Natural killer cell treated with Interleukin-12 subunit alpha and Interleukin-12 subunit beta and Interleukin-15 and Interleukin-18, amount 100 ng/mL, for 72 hours (primary cell): Measurements from ENCODE around the gene SLAIN2. TPM values are rescaled to one million over a fixed set of nuclear protein-coding genes. Genes with fewer than 3 reads are reported as not detected.

Source experiments
- ATAC-seq, 2 donors: fragments of 150-1000 bp; cut with Tn5 transposase in 1 of 2; sonication (Bioruptor Pico), chemical (Tn5 transposase) in 1 of 2; 2 replicates each; pipeline ENCODE4 v1.10.0; 2021
- DNase-seq: peaks from one replicate; pipeline ENCODE4 v3.0.0; 2022; ENCODE audit warnings: low spot score
- H3K27ac Mint-ChIP-seq, 2 donors: 1 replicate in 1 of 2; 2 replicates in 1 of 2; pipeline ENCODE4 v1.8.0; 2022; ENCODE audit warnings: mixed read lengths in 2 of 2, mild to moderate bottlenecking in 1 of 2, moderate library complexity in 1 of 2
- H3K27me3 Mint-ChIP-seq, 2 donors: 1 replicate in 1 of 2; 2 replicates in 1 of 2; pipeline ENCODE4 v1.8.0; 2022; ENCODE audit warnings: mixed read lengths in 2 of 2
- H3K36me3 Mint-ChIP-seq: one replicate; pipeline ENCODE4 v1.8.0; 2022; ENCODE audit warnings: mixed read lengths
- H3K4me1 Mint-ChIP-seq, 2 donors: 1 replicate in 1 of 2; 2 replicates in 1 of 2; pipeline ENCODE4 v1.8.0; 2022; ENCODE audit warnings: low read depth in 2 of 2, mixed read lengths in 2 of 2, mild to moderate bottlenecking in 1 of 2
- H3K4me3 Mint-ChIP-seq: one replicate; pipeline ENCODE4 v1.8.0; 2022; ENCODE audit warnings: mixed read lengths
- H3K9me3 Mint-ChIP-seq: 2 replicates; pipeline ENCODE4 v1.8.0; 2022; ENCODE audit warnings: mixed read lengths
- total RNA-seq, 2 donors: library from RNA; stranded (reverse); gene quantifications; one replicate each; pipeline ENCODE4 v1.2.3, GENCODE V29; 2022

Gene SLAIN2
- total RNA-seq, 2 donors from 2014 or later: 42.4 to 89.3 TPM

DNA sequence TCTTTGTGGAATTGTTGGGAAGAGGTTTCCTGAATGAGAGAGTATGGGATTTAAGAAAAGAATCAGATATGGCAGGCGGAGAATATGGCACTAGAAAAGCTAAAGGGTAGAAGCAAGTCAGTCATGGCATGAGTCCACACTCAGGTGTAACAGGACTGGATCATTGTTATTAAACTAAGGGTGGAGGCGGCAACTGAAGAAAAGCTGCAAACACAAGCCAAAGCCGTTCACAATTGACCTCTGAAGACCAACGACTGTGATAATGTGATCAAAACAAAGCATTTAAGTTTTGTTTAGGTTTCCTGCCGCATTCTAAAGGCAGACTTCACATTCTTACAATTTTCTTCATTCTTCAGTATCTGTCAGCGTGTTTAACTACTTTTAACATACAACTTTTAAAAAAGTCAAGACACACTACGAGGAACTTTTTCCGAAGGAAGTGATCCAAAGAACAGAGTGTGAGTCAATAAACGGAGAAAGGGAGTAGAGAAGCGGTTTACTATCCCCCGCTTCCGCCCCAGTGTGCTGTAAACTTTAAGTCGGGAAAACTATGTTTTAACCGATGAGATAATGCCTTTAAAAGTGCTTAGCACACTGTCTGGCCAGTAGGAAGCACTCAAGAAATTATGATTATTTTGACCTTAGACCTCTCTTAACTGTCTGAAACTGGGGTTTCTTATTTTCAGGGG lies 909 bp upstream of the SLAIN2 start:
- H3K27me3 Mint-ChIP-seq: no peaks in the 10 kb centered on the region
- peak overlapping the region; percentile 98 for H3K4me3 Mint-ChIP-seq
- H3K36me3 Mint-ChIP-seq: no peaks in the 10 kb centered on the region
- ATAC-seq (peak in 1 of 2 donors; percentile 0), DNase-seq (no peak)
- H3K27ac Mint-ChIP-seq: peak overlapping the region; percentile 70 to 95
- no peaks in the 10 kb centered on the region for H3K9me3 Mint-ChIP-seq
- H3K4me1 Mint-ChIP-seq: peaks cover 37 to 44% of the 10 kb centered on the region in 2 donors

DNA sequence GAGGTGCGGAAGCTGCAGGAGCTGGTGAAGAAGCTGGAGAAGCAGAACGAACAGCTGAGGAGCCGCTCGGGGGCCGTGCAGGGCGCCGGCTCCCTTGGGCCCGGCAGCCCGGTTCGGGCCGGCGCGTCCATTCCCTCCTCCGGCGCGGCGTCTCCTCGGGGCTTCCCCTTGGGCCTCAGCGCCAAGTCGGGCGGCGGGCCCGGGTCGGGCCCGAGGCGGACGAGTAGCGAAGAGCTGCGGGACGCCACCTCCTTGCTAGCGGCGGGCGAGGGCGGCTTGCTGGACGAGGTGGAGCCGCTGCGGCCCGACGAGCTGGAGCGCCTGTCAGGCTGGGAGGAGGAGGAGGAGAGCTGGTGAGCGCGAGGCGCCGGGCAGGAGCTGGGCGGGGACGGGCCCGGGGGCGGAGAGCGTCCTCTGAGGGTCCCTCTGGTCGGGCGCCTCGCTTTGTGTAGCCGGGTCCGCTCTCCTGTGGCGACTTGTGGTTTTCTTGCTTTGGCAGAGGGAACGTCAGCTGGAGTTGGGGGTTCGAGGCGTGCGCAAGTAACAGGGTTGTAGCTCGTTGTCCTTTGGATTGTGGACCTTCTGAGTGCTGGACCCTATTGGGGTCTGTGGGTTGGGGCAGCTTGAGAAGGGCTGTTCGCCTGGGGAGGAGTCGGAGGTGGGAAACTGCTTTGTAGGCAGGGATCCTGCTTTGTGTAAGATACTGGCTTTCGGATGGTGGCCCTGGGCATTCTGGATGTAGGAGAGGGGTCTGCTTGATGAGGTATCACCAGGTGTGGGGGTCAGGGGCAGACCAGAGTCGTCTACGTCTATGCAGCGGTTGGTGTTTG lies 662 bp downstream of the SLAIN2 start:
- Mint-ChIP-seq H3K9me3 (no peaks in the 10 kb centered on the region), H3K4me1 (peaks cover 44 to 52% of the 10 kb centered on the region in 2 donors)

GRCh38 chr4:48342606-48342880 lies 1.2 kb downstream of the SLAIN2 start:
- peaks cover 45 to 52% of the 10 kb centered on the region in 2 donors for H3K4me1 Mint-ChIP-seq
- no peak for DNase-seq
- H3K27me3 Mint-ChIP-seq: no peaks in the 10 kb centered on the region
- H3K36me3 Mint-ChIP-seq: no peaks in the 10 kb centered on the region
- H3K4me3 Mint-ChIP-seq: peak overlapping the region; percentile 98
- ATAC-seq: no peak
- H3K27ac Mint-ChIP-seq: peak overlapping the region; percentile 70 to 95
- H3K9me3 Mint-ChIP-seq: no peaks in the 10 kb centered on the region

More for the DNA sequence above, 662 bp downstream of the SLAIN2 start:
- DNase-seq: peak; percentile 74
- H3K36me3 Mint-ChIP-seq: no peaks in the 10 kb centered on the region
- no peaks in the 10 kb centered on the region for H3K27me3 Mint-ChIP-seq
- peak overlapping the region; percentile 70 to 95 for H3K27ac Mint-ChIP-seq
- peak overlapping the region; percentile 98 for H3K4me3 Mint-ChIP-seq
- peak; percentile 28 to 37 for ATAC-seq

DNA sequence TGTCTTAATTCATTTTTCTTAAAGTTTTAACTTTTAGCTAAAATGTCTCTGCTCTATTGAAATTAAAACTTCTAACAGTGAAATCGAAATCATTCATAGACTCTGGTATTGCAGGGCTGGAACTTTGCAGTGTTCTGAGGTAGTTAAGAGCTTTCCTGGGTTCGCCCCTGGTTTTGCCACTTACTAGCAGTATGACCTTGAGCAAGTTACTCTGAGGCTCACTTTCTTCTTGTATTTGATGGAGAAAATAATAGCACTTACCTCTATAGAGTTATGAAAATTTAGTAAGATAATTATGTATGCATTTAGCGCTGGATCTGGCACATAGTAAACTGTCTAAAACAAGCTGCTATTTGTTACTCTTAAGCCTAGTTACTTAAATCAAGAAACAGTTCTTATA lies 1.7 kb downstream of the SLAIN2 start:
- H3K4me1 Mint-ChIP-seq: peaks cover 48 to 57% of the 10 kb centered on the region in 2 donors
- no peaks in the 10 kb centered on the region for H3K9me3 Mint-ChIP-seq
- peak overlapping the region; percentile 98 for H3K4me3 Mint-ChIP-seq
- peak overlapping the region; percentile 70 to 95 for H3K27ac Mint-ChIP-seq
- no peak for DNase-seq
- H3K36me3 Mint-ChIP-seq: no peaks in the 10 kb centered on the region
- no peaks in the 10 kb centered on the region for H3K27me3 Mint-ChIP-seq
- ATAC-seq: no peak

DNA sequence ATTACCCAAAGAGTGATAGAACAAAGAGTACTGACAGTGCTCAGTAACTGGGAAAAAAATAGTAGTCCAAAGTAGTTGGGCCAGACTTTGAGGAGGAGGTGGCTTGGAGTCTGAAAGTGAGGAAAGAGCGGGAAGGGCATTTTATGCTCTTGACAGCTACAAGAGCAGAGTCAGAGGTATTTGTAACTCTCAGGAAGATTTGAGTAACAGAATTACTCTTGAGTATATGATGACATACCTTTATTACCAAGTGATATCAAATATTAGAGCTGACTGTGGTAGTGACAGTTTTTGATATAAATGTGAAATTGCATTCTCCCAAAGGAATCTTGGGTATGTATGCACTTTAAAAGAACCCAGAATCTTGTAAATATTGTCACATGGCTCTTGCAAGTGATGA lies 2.2 kb downstream of the SLAIN2 start:
- Mint-ChIP-seq H3K4me3 (peak overlapping the region; percentile 98), H3K27me3 (no peaks in the 10 kb centered on the region), H3K36me3 (no peaks in the 10 kb centered on the region), H3K27ac (peak overlapping the region; percentile 70 to 95), H3K4me1 (peaks cover 44 to 53% of the 10 kb centered on the region in 2 donors), H3K9me3 (no peaks in the 10 kb centered on the region)
- DNase-seq (no peak), ATAC-seq (no peak)

GRCh38 chr4:48345542-48345941 lies 4.2 kb downstream of the SLAIN2 start:
- Mint-ChIP-seq H3K36me3 (no peaks in the 10 kb centered on the region), H3K9me3 (no peaks in the 10 kb centered on the region), H3K27ac (no peak overlapping the region), H3K4me3 (no peak overlapping the region), H3K4me1 (peaks cover 43 to 56% of the 10 kb centered on the region in 2 donors), H3K27me3 (no peaks in the 10 kb centered on the region)
- ATAC-seq (no peak), DNase-seq (no peak)

GRCh38 chr4:48346594-48346993 lies 5.3 kb downstream of the SLAIN2 start:
- H3K9me3 Mint-ChIP-seq: no peaks in the 10 kb centered on the region
- no peaks in the 10 kb centered on the region for H3K36me3 Mint-ChIP-seq
- peaks cover 45 to 67% of the 10 kb centered on the region in 2 donors for H3K4me1 Mint-ChIP-seq
- no peak overlapping the region for H3K27ac Mint-ChIP-seq
- H3K4me3 Mint-ChIP-seq: no peak overlapping the region
- no peaks in the 10 kb centered on the region for H3K27me3 Mint-ChIP-seq
- DNase-seq (no peak), ATAC-seq (no peak)

GRCh38 chr4:48347282-48347921 lies 6.1 kb downstream of the SLAIN2 start:
- no peaks in the 10 kb centered on the region for H3K9me3 Mint-ChIP-seq
- no peak overlapping the region for H3K4me3 Mint-ChIP-seq
- peaks cover 45 to 68% of the 10 kb centered on the region in 2 donors for H3K4me1 Mint-ChIP-seq
- ATAC-seq (no peak), DNase-seq (no peak)
- H3K27ac Mint-ChIP-seq: no peak overlapping the region
- H3K36me3 Mint-ChIP-seq: no peaks in the 10 kb centered on the region
- H3K27me3 Mint-ChIP-seq: no peaks in the 10 kb centered on the region

GRCh38 chr4:48350871-48351270 lies 9.5 kb downstream of the SLAIN2 start:
- Mint-ChIP-seq H3K4me1 (peaks cover 34 to 52% of the 10 kb centered on the region in 2 donors), H3K27ac (no peak overlapping the region), H3K27me3 (no peaks in the 10 kb centered on the region), H3K4me3 (no peak overlapping the region), H3K9me3 (peaks cover 3% of the 10 kb centered on the region), H3K36me3 (no peaks in the 10 kb centered on the region)
- ATAC-seq (no peak), DNase-seq (no peak)

DNA sequence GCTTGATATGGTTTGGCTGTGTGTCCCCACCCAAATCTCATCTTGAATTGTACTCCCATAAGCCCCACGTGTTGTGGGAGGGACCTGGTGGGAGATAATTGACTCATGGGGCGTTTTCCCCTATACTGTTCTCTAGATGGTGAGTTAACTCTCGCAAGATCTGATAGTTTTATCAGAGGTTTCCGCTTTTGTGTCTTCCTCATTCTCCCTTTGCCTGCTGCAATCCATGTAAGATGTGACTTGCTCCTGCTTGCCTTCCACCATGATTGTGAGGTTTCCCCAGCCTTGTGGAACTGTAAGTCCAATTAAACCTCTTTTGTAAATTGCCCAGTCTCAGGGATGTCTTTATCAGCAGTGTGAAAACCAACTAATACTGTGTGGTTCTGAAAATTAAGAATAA lies 11.5 kb downstream of the SLAIN2 start:
- no peak overlapping the region for H3K4me3 Mint-ChIP-seq
- no peak overlapping the region for H3K27ac Mint-ChIP-seq
- no peak for DNase-seq
- no peak for ATAC-seq
- peaks cover 3% of the 10 kb centered on the region for H3K9me3 Mint-ChIP-seq
- H3K27me3 Mint-ChIP-seq: no peaks in the 10 kb centered on the region
- peaks cover 24 to 42% of the 10 kb centered on the region in 2 donors for H3K4me1 Mint-ChIP-seq
- no peaks in the 10 kb centered on the region for H3K36me3 Mint-ChIP-seq

DNA sequence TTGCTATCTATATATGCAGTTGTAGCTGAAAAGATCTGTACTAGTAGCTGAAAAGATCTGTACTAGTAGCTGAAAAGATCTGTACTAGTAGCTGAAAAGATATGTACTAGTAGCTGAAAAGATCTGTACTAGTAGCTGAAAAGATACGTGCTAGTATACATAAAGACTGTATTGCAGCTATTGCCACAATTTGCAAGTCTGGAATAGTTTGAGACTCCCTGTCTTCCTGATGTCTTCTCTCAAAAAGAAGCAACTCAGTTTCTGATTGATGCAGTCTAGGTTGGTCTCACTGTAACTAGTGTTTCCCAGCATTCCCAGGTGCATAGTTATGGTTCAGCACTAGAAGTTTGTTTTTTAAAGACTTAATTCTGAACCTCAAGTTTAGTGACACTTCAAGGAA lies 15.0 kb downstream of the SLAIN2 start:
- Mint-ChIP-seq H3K36me3 (no peaks in the 10 kb centered on the region), H3K4me1 (peaks cover 23 to 30% of the 10 kb centered on the region in 2 donors), H3K27me3 (no peaks in the 10 kb centered on the region), H3K4me3 (no peak overlapping the region), H3K9me3 (peaks cover 3% of the 10 kb centered on the region), H3K27ac (no peak overlapping the region)
- DNase-seq (no peak), ATAC-seq (no peak)

DNA sequence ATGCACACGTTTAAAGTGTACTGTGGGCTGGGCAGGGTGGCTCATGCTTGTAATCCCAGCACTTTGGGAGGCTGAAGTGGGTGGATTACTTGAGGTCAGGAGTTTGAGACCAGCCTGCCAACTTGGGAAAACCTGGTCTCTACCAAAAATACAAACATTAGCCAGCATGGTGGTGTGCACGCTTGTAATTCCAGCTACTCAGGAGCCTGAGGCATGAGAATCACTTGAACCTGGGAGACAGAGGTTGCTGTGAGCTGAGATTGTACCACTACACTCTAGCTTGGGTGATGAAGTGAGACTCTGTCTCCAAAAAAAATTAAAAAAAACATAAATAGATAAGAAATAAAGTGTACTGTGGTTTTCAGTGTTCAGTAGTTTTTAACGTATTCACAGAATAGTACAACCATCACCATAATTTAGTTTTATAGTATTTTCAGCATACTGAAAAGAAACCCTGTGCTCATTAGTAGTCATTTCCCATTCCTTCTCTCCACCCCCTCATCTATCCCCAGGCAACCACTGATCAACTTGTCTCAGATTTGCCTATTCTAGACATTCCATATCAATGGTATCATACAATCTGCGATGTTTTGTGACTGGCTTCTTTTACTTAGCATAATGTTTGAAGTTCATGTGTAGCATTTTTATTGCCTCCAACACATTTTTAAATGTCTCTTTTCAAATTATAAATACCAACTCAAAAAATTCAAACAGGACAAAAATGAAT lies 19.1 kb downstream of the SLAIN2 start:
- H3K4me1 Mint-ChIP-seq: peaks cover 12 to 15% of the 10 kb centered on the region in 2 donors
- ATAC-seq: no peak
- peak overlapping the region; percentile 9 to 18 for H3K27ac Mint-ChIP-seq
- no peak for DNase-seq
- H3K27me3 Mint-ChIP-seq: no peaks in the 10 kb centered on the region
- H3K36me3 Mint-ChIP-seq: no peaks in the 10 kb centered on the region
- H3K4me3 Mint-ChIP-seq: no peak overlapping the region
- H3K9me3 Mint-ChIP-seq: no peaks in the 10 kb centered on the region

DNA sequence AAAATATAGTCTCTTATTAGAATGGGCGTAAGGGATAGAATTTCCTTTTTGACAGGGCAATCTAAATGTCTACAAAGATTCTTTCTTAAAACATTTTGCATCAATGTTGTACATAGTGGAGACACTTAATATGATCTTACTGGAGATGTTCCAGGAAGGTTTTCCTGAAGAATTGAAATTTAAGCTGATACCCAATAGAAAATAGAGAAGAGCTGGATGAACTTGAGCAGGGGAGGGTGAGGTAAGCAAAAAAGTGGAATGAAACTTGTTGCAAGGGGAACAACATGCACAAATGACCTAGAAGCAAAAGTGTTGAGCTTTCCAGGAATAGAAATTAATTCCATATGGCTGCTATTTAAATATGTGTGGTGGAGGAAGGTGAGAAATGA lies 19.7 kb downstream of the SLAIN2 start:
- Mint-ChIP-seq H3K4me1 (peaks cover 15 to 17% of the 10 kb centered on the region in 2 donors), H3K9me3 (no peaks in the 10 kb centered on the region), H3K27me3 (no peaks in the 10 kb centered on the region), H3K27ac (peak overlapping the region; percentile 9 to 18), H3K4me3 (no peak overlapping the region), H3K36me3 (no peaks in the 10 kb centered on the region)
- ATAC-seq (no peak), DNase-seq (no peak)
